ENCODE measurements around the gene TMEM135. TPM values are rescaled to one million over a fixed set of nuclear protein-coding genes. Genes with fewer than 3 reads are reported as not detected.

The TMEM135 gene
- total and polyA plus RNA-seq, 12 donors: 3.4 to 28.6 (median 16.9) TPM

DNA sequence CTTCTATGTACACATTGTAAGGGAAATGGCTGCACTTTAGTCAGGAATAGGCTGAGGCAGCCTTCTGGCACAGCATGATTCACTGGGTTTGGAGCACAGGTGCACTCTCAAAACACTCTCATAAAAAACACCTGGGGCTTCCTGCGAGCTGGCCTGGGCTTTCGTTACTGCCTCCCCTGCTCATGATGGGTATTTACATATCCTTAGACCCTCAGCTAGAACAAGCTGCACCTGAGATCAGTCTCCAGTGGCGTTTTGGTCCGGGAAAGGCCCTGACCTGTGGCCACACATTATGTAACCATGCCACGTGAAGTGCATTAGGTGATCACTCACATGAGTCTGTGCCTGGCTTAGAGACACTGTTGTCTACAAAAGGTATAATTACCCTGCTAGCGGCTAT is 321.7 kb downstream of the TMEM135 start:
- Histone ChIP-seq H3K4me1 (peaks cover 0 to 27% (median 12%) of the 10 kb centered on the region in 9 donors), H3K27me3 (no peaks in the 10 kb centered on the region), H3K4me3 (no peak overlapping the region), H3K27ac (no peak overlapping the region), H3K9me3 (no peaks in the 10 kb centered on the region), H3K36me3 (no peaks in the 10 kb centered on the region)
- 95 to 97% methylated on average over 6 of the region's 6 CpGs for WGBS, 2 donors
- TF ChIP-seq, protein P1, sequence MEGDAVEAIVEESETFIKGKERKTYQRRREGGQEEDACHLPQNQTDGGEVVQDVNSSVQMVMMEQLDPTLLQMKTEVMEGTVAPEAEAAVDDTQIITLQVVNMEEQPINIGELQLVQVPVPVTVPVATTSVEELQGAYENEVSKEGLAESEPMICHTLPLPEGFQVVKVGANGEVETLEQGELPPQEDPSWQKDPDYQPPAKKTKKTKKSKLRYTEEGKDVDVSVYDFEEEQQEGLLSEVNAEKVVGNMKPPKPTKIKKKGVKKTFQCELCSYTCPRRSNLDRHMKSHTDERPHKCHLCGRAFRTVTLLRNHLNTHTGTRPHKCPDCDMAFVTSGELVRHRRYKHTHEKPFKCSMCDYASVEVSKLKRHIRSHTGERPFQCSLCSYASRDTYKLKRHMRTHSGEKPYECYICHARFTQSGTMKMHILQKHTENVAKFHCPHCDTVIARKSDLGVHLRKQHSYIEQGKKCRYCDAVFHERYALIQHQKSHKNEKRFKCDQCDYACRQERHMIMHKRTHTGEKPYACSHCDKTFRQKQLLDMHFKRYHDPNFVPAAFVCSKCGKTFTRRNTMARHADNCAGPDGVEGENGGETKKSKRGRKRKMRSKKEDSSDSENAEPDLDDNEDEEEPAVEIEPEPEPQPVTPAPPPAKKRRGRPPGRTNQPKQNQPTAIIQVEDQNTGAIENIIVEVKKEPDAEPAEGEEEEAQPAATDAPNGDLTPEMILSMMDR (IDR thresholded peaks at IDR 0.05): no peak
- no peak for ATAC-seq
- DNase-seq: no peak
- intact Hi-C loops (cut with DNase I): loop anchor here in 2 of 10 donors (10.0 kb wide), 1 partner anchor 1185 kb away; no protein-coding TSS in a partner anchor

DNA sequence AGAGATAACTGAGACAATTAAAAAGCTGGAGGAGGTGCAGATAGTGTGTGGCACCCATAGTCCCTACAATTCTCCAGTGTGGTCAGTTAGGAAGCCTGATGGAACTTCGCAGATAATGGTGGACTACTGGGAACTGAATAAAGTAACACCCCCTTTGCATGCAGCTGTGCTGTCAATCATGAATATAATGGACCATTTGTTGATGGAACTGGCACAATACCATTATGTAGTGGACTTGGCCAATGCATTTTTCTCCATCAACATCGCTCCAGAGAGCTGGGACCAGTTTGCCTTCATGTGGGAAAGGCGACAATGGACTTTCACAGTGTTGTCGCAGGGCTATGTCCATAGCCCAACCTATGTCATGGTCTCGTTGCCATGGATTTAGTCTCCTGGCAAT is 324.2 kb downstream of the TMEM135 start:
- no peaks in the 10 kb centered on the region for H3K27me3 ChIP-seq
- intact Hi-C loops (cut with DNase I): no loop called here
- no peak for DNase-seq
- H3K36me3 ChIP-seq: no peaks in the 10 kb centered on the region
- no peaks in the 10 kb centered on the region for H3K9me3 ChIP-seq
- H3K4me1 ChIP-seq: peaks cover 0 to 14% (median 3%) of the 10 kb centered on the region in 9 donors
- TF ChIP-seq, protein P1 (IDR thresholded peaks at IDR 0.05): no peak
- H3K27ac ChIP-seq: no peak overlapping the region
- no peak for ATAC-seq
- 95 to 96% methylated on average over 5 of the region's 5 CpGs for WGBS, 2 donors
- H3K4me3 ChIP-seq: no peak overlapping the region

DNA sequence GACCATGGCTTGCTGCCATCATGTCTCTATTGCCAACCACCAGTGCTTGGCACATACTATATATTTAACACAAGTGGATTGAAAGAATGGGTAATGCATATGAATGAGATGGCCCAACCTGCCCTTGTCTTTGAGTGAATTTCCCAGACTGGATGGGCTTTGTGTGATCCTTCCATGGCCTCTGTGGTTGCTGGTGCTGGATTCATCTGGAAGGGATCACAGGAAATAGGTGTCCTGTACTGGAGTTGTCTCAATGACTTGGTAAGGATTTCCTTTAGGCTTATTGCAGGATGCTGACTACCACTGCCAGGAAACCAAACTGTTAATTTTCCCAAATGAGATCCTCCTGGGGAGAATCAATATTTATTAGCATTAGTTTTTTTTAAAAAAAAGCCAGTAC is 328.6 kb downstream of the TMEM135 start:
- Histone ChIP-seq H3K4me3 (no peak overlapping the region), H3K27me3 (no peaks in the 10 kb centered on the region), H3K36me3 (no peaks in the 10 kb centered on the region), H3K4me1 (peaks cover 0 to 42% (median 24%) of the 10 kb centered on the region in 9 donors), H3K9me3 (no peaks in the 10 kb centered on the region), H3K27ac (peak overlapping the region in 1 of 10 donors; percentile 37)
- intact Hi-C loops (cut with DNase I): loop anchor here in 2 of 10 donors (5.0 kb wide), 2 partner anchors 56 to 811 kb away; partner anchors contain the start of gene RAB38 (in 1 of the 2)
- TF ChIP-seq, protein P1 (IDR thresholded peaks at IDR 0.05): no peak
- ATAC-seq (no peak), DNase-seq (no peak)

DNA sequence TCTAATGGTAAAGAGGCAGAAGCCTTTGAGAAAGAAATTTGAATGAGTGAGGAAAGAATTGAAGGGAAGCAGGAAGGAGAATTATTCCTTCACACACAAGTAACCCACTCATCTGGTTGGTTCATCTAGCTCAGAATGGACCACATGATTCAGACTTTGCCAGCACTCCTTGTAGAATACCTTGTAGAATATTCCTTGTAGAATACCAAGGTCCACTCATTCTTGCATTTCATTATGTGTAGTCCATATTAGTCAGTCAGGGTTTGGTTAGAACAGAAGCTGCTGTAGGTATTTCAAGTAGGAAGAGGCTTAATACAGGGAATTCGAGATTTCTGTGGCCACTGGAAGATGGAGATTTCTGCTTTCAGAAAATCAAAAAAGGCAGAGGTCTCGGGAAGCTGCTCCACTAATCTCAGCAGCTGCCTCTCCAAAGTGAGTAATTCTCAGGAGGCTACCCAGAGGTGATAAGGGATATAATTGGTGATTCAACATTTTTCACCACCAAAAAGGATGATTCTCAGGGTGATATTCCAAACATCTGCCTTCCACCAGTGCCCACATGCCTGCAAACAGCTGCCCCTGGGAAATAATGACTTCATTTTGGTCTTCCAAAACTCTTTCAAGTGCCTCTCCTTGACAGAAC is 329.1 kb downstream of the TMEM135 start:
- no peaks in the 10 kb centered on the region for H3K9me3 ChIP-seq
- intact Hi-C loops (cut with DNase I): loop anchor here in 2 of 10 donors (5.0 kb wide), 2 partner anchors 55 to 810 kb away; partner anchors contain the start of gene RAB38 (in 1 of the 2)
- H3K27ac ChIP-seq: peak overlapping the region in 2 of 10 donors; percentile 1 to 37
- 64 to 65% methylated on average over 2 of the region's 2 CpGs for WGBS, 2 donors
- no peak overlapping the region for H3K4me3 ChIP-seq
- DNase-seq: no peak
- no peaks in the 10 kb centered on the region for H3K27me3 ChIP-seq
- TF ChIP-seq, protein P1 (IDR thresholded peaks at IDR 0.05): no peak
- no peak for ATAC-seq
- peaks cover 0 to 42% (median 24%) of the 10 kb centered on the region in 9 donors for H3K4me1 ChIP-seq
- no peaks in the 10 kb centered on the region for H3K36me3 ChIP-seq
